MCF 10A (cell line): ENCODE data around the gene IMMP2L. TPM values are rescaled to one million over a fixed set of nuclear protein-coding genes. Genes with fewer than 3 reads are reported as not detected.
"Not testable (repeated sequence)": the region's sequence is repeated elsewhere in the genome, so short reads cannot be mapped to it uniquely, and the experiment has no call there.

ENCODE experiments used
- BruUV-seq: library from RNA; stranded (reverse); fragments of 400-500 nt; replicated peaks from 2 replicates; lab custom pipeline; 2021; lab: Mats Ljungman, UMichigan
- CTCF ChIA-PET: fragments of 300-600 bp; sonication (Branson Sonifier 250); formaldehyde crosslinking; extraction: SDS; loops from one replicate; lab custom pipeline; 2021; ENCODE audit warnings: antibody characterized with exemption, inconsistent platforms; lab: Yijun Ruan, JAX
- POLR2A ChIA-PET: fragments of 300-600, 350-650 bp; sonication (Branson Sonifier 250); formaldehyde crosslinking; extraction: SDS; loops from one replicate; lab custom pipeline; 2020; ENCODE audit warnings: antibody characterized with exemption, inconsistent platforms; lab: Yijun Ruan, JAX
- DNase-seq: peaks from one replicate; pipeline ENCODE4 v3.0.0-alpha.2; 2018; ENCODE audit not compliant: unreplicated experiment
- H3K27ac Mint-ChIP-seq: one replicate; pipeline ENCODE4 v1.8.0; 2022; ENCODE audit warnings: mild to moderate bottlenecking, low read depth, mixed read lengths; ENCODE audit not compliant: unreplicated experiment
- H3K27me3 Mint-ChIP-seq: one replicate; pipeline ENCODE4 v1.8.0; 2022; ENCODE audit warnings: mixed read lengths; ENCODE audit not compliant: insufficient read depth, unreplicated experiment
- H3K36me3 Mint-ChIP-seq: one replicate; pipeline ENCODE4 v1.8.0; 2022; ENCODE audit warnings: mild to moderate bottlenecking, moderate library complexity, mixed read lengths; ENCODE audit not compliant: insufficient read depth, unreplicated experiment
- H3K4me1 Mint-ChIP-seq: one replicate; pipeline ENCODE4 v1.8.0; 2022; ENCODE audit warnings: mixed read lengths; ENCODE audit not compliant: insufficient read depth, unreplicated experiment
- H3K4me3 Mint-ChIP-seq: one replicate; pipeline ENCODE4 v1.8.0; 2022; ENCODE audit warnings: mild to moderate bottlenecking, moderate library complexity, mixed read lengths; ENCODE audit not compliant: unreplicated experiment
- H3K9me3 Mint-ChIP-seq: one replicate; pipeline ENCODE4 v1.8.0; 2022; ENCODE audit warnings: mixed read lengths; ENCODE audit not compliant: unreplicated experiment
- intact Hi-C: fragments of 100-400 bp; cut with micrococcal nuclease; formaldehyde crosslinking; loops from 2 replicates; pipeline ENCODE4 v1.14.1; 2022
- total RNA-seq: library from RNA; stranded (reverse); gene quantifications from 2 replicates; pipeline ENCODE4 v1.2.3, GENCODE V29; 2022
- TF ChIP-seq, protein P1 (sequence below): fragments of 200-600 bp; IDR thresholded peaks from one replicate; pipeline ENCODE4 v1.8.0; 2022; ENCODE audit warnings: antibody characterized with exemption, mild to moderate bottlenecking; ENCODE audit not compliant: unreplicated experiment

Gene IMMP2L
- total RNA-seq, 1 experiment from 2014 or later = 23.7 TPM

DNA sequence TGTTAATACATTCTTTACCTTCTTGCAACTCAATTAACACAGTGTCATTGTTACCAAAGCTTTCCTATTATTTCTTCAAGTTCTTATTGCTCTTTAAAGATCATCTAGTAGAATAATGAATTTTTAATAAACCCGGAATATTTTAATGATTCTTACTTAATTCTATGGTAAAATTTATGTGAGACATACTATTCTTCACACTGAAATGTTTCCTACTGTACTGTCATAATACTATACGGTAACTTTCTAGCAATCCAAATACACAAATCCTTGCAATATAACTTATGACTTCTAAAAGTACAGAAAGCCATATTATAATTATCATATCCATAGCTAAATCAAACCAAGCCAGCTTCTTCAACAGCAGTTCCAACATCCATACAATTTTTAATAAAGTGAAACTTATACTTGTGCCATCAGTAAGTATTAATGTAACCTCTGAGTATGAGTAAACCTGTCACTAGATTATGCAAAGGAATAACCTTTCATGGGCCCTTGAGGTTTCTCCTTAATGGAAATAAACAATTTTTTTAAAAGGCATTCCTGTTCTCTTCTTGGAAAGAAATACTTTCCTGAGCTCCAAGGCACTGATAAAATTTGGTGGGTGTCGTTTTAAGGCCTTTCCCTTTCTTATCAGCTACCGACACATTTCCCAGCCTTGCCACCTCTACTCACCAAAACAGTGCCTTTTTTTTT, 87.4 kb downstream of the IMMP2L start:
- no peaks in the 10 kb centered on the region for H3K9me3 Mint-ChIP-seq
- peaks cover 5% of the 10 kb centered on the region for H3K4me1 Mint-ChIP-seq
- no peak overlapping the region for H3K27ac Mint-ChIP-seq
- no TSS peak for BruUV-seq
- H3K27me3 Mint-ChIP-seq = no peaks in the 10 kb centered on the region
- ChIA-PET POLR2A (interaction anchor here (0.7 to 1.1 kb wide), 4 partner anchors 11 to 368 kb away, joined by 3 to 5 read pairs (median 3); no protein-coding TSS in a partner anchor), CTCF (interaction anchor here (0.7 to 0.9 kb wide), 2 partner anchors 31 to 316 kb away, joined by 3 read pairs; no protein-coding TSS in a partner anchor)
- intact Hi-C loops = no loop called here
- H3K4me3 Mint-ChIP-seq = no peak overlapping the region
- H3K36me3 Mint-ChIP-seq = no peaks in the 10 kb centered on the region
- TF ChIP-seq, protein P1, sequence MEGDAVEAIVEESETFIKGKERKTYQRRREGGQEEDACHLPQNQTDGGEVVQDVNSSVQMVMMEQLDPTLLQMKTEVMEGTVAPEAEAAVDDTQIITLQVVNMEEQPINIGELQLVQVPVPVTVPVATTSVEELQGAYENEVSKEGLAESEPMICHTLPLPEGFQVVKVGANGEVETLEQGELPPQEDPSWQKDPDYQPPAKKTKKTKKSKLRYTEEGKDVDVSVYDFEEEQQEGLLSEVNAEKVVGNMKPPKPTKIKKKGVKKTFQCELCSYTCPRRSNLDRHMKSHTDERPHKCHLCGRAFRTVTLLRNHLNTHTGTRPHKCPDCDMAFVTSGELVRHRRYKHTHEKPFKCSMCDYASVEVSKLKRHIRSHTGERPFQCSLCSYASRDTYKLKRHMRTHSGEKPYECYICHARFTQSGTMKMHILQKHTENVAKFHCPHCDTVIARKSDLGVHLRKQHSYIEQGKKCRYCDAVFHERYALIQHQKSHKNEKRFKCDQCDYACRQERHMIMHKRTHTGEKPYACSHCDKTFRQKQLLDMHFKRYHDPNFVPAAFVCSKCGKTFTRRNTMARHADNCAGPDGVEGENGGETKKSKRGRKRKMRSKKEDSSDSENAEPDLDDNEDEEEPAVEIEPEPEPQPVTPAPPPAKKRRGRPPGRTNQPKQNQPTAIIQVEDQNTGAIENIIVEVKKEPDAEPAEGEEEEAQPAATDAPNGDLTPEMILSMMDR = no peak
- DNase-seq = no peak

DNA sequence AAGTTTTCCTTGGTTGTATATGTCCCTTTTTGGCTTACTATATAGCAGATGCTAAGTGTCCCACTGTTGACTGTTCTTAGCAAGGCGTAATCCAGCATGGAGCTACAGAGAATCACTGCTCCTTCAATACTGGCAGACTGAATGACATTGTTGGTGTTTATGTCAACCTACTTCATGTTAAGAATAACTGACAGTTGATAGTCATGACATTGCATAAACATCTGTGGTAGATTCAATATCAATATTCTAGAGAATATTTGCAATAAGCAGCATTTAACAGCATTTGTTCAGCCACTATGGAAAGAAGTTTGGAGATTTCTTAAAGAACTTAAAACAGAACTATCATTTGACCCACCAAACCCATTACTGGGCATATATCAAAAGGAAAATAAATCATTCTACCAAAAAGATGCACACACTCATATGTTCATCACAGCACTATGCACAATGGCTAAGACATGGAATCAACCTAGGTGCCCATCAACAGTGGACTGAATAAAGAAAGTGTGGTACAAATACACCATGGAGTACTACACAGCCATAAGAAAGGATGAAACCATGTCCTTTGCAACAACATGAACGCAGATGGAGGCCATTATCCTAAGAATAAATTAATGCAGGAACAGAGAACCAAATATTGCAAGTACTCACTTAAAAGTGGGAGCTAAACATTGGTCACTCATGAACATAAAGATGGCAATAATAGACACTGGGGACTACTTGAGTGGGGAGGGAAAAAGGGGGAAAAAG, 88.7 kb downstream of the IMMP2L start:
- Mint-ChIP-seq H3K9me3 (peaks cover 6% of the 10 kb centered on the region), H3K4me3 (no peak overlapping the region), H3K36me3 (no peaks in the 10 kb centered on the region), H3K4me1 (peaks cover 5% of the 10 kb centered on the region), H3K27ac (no peak overlapping the region), H3K27me3 (no peaks in the 10 kb centered on the region)
- intact Hi-C loops = no loop called here
- no peak for DNase-seq
- no TSS peak for BruUV-seq
- TF ChIP-seq, protein P1 = no peak
- CTCF ChIA-PET = interaction anchor here (0.7 to 1.3 kb wide), 2 partner anchors 10 to 1365 kb away, joined by 4 to 5 read pairs; no protein-coding TSS in a partner anchor
- POLR2A ChIA-PET = interaction anchor here (2.6 kb wide), 1 partner anchor 14 kb away, joined by 7 read pairs; no protein-coding TSS in a partner anchor

DNA sequence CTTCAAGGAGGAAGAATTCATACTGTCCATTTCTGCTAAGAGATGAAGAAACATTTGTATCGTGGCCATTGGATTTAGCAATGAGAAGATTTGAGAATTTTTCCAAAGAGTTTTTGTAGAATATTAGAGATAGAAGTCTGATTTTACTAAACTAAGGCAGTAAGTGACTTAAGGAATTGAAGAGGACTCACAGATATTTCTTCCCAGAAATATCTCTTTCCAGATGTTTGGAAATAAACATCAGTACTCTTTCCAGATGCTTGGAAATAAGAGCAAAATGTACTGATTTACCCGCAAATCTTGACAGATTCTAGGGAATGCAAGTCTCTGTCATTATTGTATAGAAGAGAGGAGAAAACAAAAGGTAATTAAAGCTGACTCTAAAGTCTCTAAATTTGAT, 91.3 kb downstream of the IMMP2L start:
- POLR2A ChIA-PET = no interaction called here
- no peaks in the 10 kb centered on the region for H3K27me3 Mint-ChIP-seq
- H3K36me3 Mint-ChIP-seq = no peaks in the 10 kb centered on the region
- no TSS peak for BruUV-seq
- H3K4me1 Mint-ChIP-seq = no peaks in the 10 kb centered on the region
- no peak for DNase-seq
- CTCF ChIA-PET = no interaction called here
- H3K9me3 Mint-ChIP-seq = peaks cover 12% of the 10 kb centered on the region
- intact Hi-C loops = no loop called here
- TF ChIP-seq, protein P1 = no peak
- no peak overlapping the region for H3K4me3 Mint-ChIP-seq
- no peak overlapping the region for H3K27ac Mint-ChIP-seq

DNA sequence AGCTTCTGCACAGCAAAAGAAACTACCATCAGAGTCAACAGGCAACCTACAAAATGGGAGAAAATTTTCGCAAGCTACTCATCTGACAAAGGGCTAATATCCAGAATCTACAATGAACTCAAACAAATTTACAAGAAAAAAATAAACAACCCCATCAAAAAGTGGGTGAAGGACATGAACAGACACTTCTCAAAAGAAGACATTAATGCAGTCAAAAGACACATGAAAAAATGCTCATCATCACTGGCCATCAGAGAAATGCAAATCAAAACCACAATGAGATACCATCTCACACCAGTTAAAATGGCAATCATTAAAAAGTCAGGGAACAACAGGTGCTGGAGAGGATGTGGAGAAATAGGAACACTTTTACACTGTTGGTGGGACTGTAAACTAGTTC, 92.4 kb downstream of the IMMP2L start:
- H3K4me1 Mint-ChIP-seq, DNase-seq, intact Hi-C loops, CTCF ChIA-PET, H3K4me3 Mint-ChIP-seq, POLR2A ChIA-PET, BruUV-seq, H3K27ac Mint-ChIP-seq, H3K36me3 Mint-ChIP-seq, H3K27me3 Mint-ChIP-seq: not testable (repeated sequence)
- H3K9me3 Mint-ChIP-seq = peaks cover 12% of the 10 kb centered on the region

DNA sequence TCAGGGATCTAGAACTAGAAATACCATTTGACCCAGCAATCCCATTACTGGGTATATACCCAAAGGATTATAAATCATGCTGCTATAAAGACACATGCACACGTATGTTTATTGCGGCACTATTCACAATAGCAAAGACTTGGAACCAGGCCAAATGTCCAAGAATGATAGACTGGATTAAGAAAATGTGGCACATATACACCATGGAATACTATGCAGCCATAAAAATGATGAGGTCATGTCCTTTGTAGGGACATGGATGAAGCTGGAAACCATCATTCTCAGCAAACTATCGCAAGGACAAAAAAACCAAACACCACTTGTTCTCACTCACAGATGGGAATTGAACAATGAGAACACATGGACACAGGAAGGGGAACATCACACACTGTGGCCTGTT, 96.5 kb downstream of the IMMP2L start:
- H3K27me3 Mint-ChIP-seq, H3K4me3 Mint-ChIP-seq, POLR2A ChIA-PET, H3K36me3 Mint-ChIP-seq, intact Hi-C loops, DNase-seq, H3K4me1 Mint-ChIP-seq, CTCF ChIA-PET, BruUV-seq, H3K27ac Mint-ChIP-seq: not testable (repeated sequence)
- H3K9me3 Mint-ChIP-seq = peaks cover 12% of the 10 kb centered on the region
